Measurements from ENCODE around the gene CES2.
"Not testable (repeated sequence)": the region's sequence is repeated elsewhere in the genome, so short reads cannot be mapped to it uniquely, and the experiment has no call there.

CES2 gene

DNA sequence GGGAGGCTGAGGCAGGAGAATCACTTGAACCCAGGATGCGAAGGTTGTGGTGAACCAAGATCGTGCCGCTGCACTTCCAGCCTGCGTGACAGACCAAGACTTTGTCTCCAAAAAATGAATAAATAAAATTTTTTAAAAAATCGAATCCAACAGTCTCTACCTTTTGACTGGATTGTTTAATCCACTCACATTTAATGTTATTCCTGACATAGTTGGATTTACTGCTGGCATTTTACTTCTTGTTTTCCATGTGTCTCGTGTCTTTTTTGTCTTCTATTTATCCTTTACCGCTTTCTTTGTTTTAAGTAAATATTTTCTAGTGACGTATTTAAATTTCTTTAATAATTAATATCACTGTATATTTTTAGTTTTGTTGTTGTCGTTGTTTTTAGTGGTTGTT lies 47.7 kb downstream of the CES2 start:
- no peak for DNase-seq (ENCODE audit: low read depth in 2 of 2)

GRCh38 chr16:66984892-66985311 lies 49.6 kb downstream of the CES2 start:
- DNase-seq (ENCODE audit: low read depth in 2 of 2): peak in 1 of 2 donors; percentile 38

DNA sequence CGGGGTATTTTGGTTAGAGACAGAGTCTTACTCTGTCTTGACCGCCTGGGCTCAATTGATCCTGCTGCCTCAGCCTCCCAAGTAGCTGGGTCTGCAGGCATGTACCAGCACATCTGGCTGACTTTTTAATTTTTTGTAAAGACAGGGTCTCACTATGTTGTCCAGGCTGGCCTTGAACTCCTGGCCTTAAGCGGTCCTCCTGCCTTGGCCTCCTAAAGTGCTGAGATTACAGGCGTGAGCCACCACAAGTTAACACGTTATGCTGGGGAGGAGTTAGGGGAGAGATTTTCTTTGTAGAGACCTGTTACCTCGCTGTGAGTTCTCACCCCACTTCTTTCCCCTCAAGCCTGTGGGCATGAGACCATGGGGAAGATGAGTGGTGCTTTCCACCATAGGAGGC lies 51.2 kb downstream of the CES2 start:
- DNase-seq (ENCODE audit: low read depth in 2 of 2): no peak

GRCh38 chr16:66988197-66988788 lies 53.0 kb downstream of the CES2 start, which contains the start of gene CES4A:
Gene CES4A (plus strand): TSS chr16:66988589. CDS start chr16:66988773, 184 bp downstream.
- no peak for DNase-seq (ENCODE audit: low read depth in 2 of 2)

- DNase-seq (ENCODE audit: low read depth in 2 of 2): no peak
Observed at GRCh38 chr16:66991545-66992077, 56.3 kb downstream of the CES2 start.

DNA sequence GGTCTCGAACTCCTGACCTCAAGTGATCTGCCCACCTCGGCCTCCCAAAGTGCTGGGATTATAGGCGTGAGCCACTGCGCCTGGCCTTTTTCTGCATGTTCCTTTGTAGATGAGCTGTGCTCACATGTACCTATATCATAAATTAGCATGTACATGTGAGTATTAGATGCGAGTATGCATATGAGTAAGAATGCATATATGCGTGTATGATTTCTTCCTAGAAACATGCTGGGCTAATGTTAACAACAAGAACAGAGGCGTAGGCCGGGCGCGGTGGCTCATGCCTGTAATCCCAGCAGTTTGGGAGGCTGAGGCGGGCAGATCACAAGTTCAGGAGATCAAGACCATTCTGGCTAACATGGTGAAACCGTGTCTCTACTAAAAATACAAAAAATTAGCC lies 58.2 kb downstream of the CES2 start:
- not testable (repeated sequence) for DNase-seq (ENCODE audit: low read depth in 2 of 2)
